HG03060 (cell line): Measurements from ENCODE around the gene MRPL21.

ENCODE experiments used
- ATAC-seq: cut with Tn5 transposase; IDR thresholded peaks from one replicate; pipeline ENCODE4 v1.9.1; 2021; ENCODE audit warnings: low read depth, moderate number of reproducible peaks; ENCODE audit not compliant: unreplicated experiment

MRPL21 gene

GRCh38 chr11:68903288-68904247 lies at the start of gene MRPL21, which contains the start of gene IGHMBP2:
Gene MRPL21 (minus strand): TSS chr11:68903832. CDS start chr11:68903810, 22 bp downstream.
Gene IGHMBP2 (plus strand): TSS chr11:68903891. CDS start chr11:68903953, 62 bp downstream.
- no peak for ATAC-seq

- no peak for ATAC-seq
Measured at GRCh38 chr11:68950762-68951161, 47.1 kb upstream of the MRPL21 start.

DNA sequence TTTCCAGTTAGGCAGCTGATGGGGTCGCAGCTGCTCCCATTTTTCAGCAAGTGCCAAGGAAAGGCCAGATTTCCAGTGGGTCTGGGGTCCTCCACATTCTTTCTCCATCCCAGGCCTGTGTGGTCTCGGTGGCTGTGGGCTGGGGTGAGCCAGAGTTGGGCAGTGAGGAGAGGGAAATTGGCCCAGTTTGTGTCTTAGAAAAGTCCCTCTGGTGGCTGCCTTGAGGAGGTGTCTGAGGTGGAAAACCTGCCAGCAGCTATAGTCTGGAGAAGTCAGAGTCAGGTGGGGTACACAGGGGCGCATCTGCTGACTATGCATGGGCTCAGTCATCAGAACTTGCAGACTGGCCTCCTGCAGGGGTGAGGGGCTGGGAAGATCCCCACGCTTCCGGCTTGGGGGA lies 46.6 kb upstream of the MRPL21 start:
- ATAC-seq, result no peak

DNA sequence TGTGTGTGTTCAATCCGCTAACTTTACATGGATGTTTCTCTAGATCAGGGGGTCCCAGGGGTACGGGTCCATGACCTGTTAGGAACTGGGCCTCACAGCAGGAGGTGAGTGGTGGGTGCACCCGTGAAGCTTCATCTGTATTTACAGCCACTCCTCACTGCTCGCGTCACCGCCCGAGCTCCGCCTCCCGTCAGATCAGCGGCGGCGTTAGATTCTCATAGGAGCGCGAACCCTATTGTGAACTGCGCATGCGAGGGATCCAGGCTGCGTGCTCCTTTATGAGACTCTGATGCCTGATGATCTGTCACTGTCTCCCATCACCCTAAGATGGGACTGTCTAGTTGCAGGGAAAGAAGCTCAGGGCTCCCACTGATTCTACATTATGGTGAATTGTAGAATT lies 45.3 kb upstream of the MRPL21 start:
- ATAC-seq, result no peak

GRCh38 chr11:68948496-68948895 lies 44.9 kb upstream of the MRPL21 start:
- ATAC-seq, result no peak

DNA sequence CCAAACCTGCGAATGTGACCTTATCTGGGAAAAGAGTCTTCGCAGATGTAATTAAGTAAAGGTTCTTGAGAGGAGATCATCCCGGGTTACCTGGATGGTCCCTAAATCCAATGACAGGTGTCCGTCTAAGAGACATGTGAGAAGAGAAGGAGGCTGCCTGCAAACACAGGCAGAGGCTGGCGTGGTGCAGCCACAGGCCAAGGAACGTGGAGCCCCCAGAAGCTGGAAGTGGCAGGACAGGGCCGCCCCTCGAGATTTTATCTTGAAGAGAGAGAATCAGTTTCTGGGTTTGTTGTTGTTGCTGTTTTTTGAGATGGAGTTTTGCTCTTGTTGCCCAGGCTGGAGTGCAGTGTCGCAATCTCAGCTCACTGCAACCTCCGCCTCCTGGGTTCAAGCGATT lies 43.5 kb upstream of the MRPL21 start:
- no peak for ATAC-seq

- no peak for ATAC-seq
Measured at GRCh38 chr11:68946416-68947090, 42.9 kb upstream of the MRPL21 start.

DNA sequence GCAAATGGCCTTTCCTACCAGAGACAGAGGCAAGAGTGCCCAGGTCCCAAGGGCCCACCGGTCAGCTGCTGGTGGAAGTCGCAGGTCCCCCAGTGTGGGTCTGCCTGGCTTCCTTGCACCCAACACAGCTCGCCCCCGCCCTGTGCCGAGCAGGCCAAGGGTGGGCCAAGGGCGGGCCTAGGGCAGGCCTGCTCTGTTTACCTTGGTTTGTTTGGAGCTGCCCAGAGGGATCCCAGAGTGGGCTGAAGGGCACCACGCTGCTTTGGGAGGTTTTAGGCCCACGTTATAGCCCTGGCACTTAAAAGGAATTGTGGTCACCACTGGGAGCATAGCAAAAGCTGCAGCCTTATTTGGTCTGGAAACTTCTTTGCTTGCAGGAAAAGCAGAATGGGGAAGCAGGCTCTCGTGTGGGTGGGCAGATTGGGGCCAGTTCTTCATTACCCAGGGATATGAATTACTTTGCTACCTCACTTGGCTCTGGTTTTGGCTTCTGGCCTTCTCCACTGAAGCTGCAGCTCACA lies 39.2 kb upstream of the MRPL21 start:
- ATAC-seq, result no peak

DNA sequence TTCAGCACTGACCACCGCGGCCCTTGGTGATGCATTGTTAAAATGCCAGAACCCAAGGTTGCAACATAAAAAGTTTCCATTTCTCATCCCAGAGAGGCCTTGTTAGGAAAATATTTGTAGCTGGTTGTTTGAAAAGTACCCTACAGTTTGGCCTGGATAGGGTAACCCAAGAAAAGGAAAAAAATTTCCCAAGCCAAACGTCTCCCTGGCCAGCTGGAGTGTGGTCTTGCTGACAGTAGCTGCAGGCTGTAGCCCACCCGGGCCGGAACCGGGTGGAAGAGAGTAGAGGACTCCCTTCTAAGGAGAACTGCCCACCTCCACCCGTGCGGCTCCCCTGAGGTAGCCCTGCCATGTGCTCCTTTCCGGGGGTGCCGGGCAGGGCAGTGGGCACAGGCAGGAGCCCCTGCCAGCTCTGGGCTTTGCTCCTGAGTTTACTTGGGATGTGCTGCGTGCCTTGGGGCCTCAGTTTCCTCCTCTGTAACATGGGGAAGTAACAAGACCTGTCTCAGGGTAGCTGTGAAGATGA lies 38.5 kb upstream of the MRPL21 start:
- no peak for ATAC-seq

DNA sequence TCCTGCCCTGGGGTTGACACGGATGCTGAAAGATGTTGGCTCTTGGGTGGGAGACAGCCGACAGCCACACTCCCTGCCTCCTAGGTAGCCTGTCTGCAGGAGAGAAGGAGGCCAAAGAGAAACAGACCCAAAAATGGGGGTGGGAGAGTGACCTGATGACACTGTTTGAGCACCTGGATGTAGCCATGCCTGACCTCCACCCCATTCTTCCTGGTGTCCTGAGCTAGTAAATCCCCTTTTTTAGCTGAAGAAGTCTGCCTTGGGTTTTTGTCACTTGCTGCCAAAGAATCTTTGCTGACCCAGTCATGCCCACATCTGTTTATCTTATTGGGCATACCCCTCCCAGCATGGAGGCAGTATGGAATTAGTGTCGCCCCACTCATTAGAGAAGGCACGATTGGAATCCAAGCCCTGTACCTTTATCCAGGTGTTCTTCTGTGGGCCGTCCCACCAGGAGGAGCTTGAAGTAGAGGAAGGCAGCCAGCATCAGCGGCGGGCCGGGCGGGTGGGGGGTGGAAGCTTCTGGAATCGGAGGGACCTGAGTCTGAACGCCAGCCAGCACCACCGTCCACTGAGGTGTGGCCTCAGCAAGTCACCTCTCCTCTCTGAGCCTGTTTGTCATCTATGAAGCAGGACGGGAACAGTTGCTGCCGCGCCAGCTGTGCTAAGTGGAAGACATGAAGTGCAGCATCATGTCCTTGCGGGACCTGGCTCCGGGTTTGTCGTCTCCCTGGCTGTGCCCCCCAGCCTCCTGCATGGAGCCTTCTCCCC lies 37.9 kb upstream of the MRPL21 start:
- ATAC-seq, result no peak

GRCh38 chr11:68940651-68941323 lies 37.2 kb upstream of the MRPL21 start:
- no peak for ATAC-seq

GRCh38 chr11:68939583-68940555 lies 36.2 kb upstream of the MRPL21 start:
- ATAC-seq, result no peak

GRCh38 chr11:68938816-68939582 lies 35.4 kb upstream of the MRPL21 start:
- ATAC-seq, result no peak

- ATAC-seq, result no peak
Measured at GRCh38 chr11:68938088-68938487, 34.5 kb upstream of the MRPL21 start.

- no peak for ATAC-seq
Measured at GRCh38 chr11:68936676-68937620, 33.3 kb upstream of the MRPL21 start.

- ATAC-seq, result no peak
Measured at GRCh38 chr11:68936358-68936636, 32.7 kb upstream of the MRPL21 start.
